Endodermal cell (in vitro differentiated cells): ENCODE results near the gene SYCP2. TPM values are rescaled to one million over a fixed set of nuclear protein-coding genes. Genes with fewer than 3 reads are reported as not detected.

Source experiments
- DNase-seq: peaks from one replicate; pipeline ENCODE4 v3.0.0-alpha.2; 2017
- H3K27ac ChIP-seq: 2 replicates; pipeline ENCODE4 v1.5.1; 2013; ENCODE audit warnings: mild to moderate bottlenecking, low read depth, low read length, moderate library complexity
- H3K27me3 ChIP-seq: 2 replicates; pipeline ENCODE4 v1.6.1; 2013; ENCODE audit warnings: mild to moderate bottlenecking, low read length, moderate library complexity; ENCODE audit not compliant: insufficient read depth, control insufficient read depth, poor library complexity, severe bottlenecking
- H3K36me3 ChIP-seq: 2 replicates; pipeline ENCODE4 v1.7.0; 2013; ENCODE audit warnings: mild to moderate bottlenecking, low read length, moderate library complexity; ENCODE audit not compliant: control insufficient read depth, insufficient read depth
- H3K4me1 ChIP-seq: one replicate; pipeline ENCODE4 v1.7.0; 2013; ENCODE audit warnings: low read length; ENCODE audit not compliant: control insufficient read depth, insufficient read depth
- H3K4me3 ChIP-seq: 2 replicates; pipeline ENCODE4 v1.5.1; 2013; ENCODE audit warnings: mild to moderate bottlenecking, low read length, moderate library complexity
- H3K9ac ChIP-seq: 2 replicates; pipeline ENCODE4 v1.6.1; 2013; ENCODE audit warnings: mild to moderate bottlenecking, low read length, moderate library complexity; ENCODE audit not compliant: poor library complexity, severe bottlenecking; ENCODE audit errors: extremely low read depth
- H3K9me3 ChIP-seq: 2 replicates; pipeline ENCODE4 v1.6.1; 2013; ENCODE audit warnings: mild to moderate bottlenecking, low read length, moderate library complexity; ENCODE audit not compliant: control insufficient read depth
- H3K27ac Mint-ChIP-seq: 2 replicates; pipeline ENCODE4 v1.8.0; 2020; ENCODE audit warnings: mixed read lengths
- H3K27me3 Mint-ChIP-seq: 2 replicates; pipeline ENCODE4 v1.8.0; 2021; ENCODE audit warnings: mild to moderate bottlenecking, mixed read lengths; ENCODE audit not compliant: insufficient read depth
- H3K36me3 Mint-ChIP-seq: 2 replicates; pipeline ENCODE4 v1.8.0; 2020; ENCODE audit warnings: low read depth, mixed read lengths
- H3K4me1 Mint-ChIP-seq: 2 replicates; pipeline ENCODE4 v1.8.0; 2020; ENCODE audit warnings: mixed read lengths
- H3K4me3 Mint-ChIP-seq: 2 replicates; pipeline ENCODE4 v1.8.0; 2020; ENCODE audit warnings: mild to moderate bottlenecking, moderate library complexity, mixed read lengths
- H3K9me3 Mint-ChIP-seq: 2 replicates; pipeline ENCODE4 v1.8.0; 2020; ENCODE audit warnings: mild to moderate bottlenecking, mixed read lengths
- CTCF ChIP-seq: fragments of 200-600 bp; sonication (generic); conservative IDR thresholded peaks from 2 replicates; pipeline ENCODE4 v1.5.0; 2021; ENCODE audit warnings: antibody characterized with exemption, mild to moderate bottlenecking
- WGBS, 2 experiments: methylation state at CpG; one replicate each; pipeline versions ENCODE4 v1.1.5 to v1.1.7; 2013; ENCODE audit warnings: missing lambda C conversion rate in 2 of 2, mixed read lengths in 1 of 2; ENCODE audit not compliant: insufficient coverage in 1 of 2, insufficient read length in 1 of 2; 5-methylcytosine and 5-hydroxymethylcytosine counted together
- total RNA-seq, 2 donors: library from RNA; stranded (reverse); fragmentation: NEBNext Ultra II Directional in 1 of 2; extraction: Animal tissue kit (Norgen Biotek cat#: 25700) in 1 of 2; gene quantifications; 2 replicates in 1 of 2; 3 replicates in 1 of 2; pipeline ENCODE4 v1.2.1, GENCODE V29; 2021

Gene SYCP2
- total RNA-seq, 2 donors from 2014 or later: 1.2 to 1.4 TPM

DNA sequence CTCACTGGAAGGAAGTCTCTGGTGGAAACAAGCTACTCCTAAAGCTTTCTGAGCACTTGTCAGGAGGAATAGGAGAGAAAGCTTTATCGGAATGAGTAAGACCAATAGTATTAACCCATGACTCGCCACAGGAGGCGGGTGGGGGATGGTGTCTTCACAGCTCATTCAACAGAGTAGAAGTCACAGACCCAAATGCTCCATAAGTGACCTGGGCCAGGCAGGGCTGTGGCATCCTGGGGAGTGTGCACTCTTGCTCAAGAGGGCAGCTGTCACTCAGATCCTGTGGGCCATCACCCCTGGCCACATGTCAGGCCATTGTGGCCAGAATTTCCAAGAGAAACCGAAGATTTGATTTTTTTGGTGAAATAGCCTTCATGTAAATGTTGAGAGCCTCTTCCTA lies 116.0 kb downstream of the SYCP2 start:
- no peaks in the 10 kb centered on the region for H3K36me3 Mint-ChIP-seq
- Histone ChIP-seq H3K36me3 (no peaks in the 10 kb centered on the region), H3K9me3 (peaks cover 7% of the 10 kb centered on the region), H3K27me3 (no peaks in the 10 kb centered on the region), H3K9ac (no peak overlapping the region), H3K4me3 (no peak overlapping the region), H3K4me1 (no peaks in the 10 kb centered on the region), H3K27ac (no peak overlapping the region)
- peak; percentile 57 for DNase-seq
- H3K4me1 Mint-ChIP-seq: peaks cover 4% of the 10 kb centered on the region
- no peak overlapping the region for H3K27ac Mint-ChIP-seq
- TF ChIP-seq CTCF: no peak
- H3K4me3 Mint-ChIP-seq: no peak overlapping the region
- peaks cover 4% of the 10 kb centered on the region for H3K27me3 Mint-ChIP-seq
- WGBS, 2 experiments: 87 to 90% methylated on average over 4 of the region's 4 CpGs
- H3K9me3 Mint-ChIP-seq: no peaks in the 10 kb centered on the region

- Mint-ChIP-seq H3K4me3 (no peak overlapping the region), H3K9me3 (no peaks in the 10 kb centered on the region), H3K27ac (no peak overlapping the region), H3K36me3 (no peaks in the 10 kb centered on the region), H3K27me3 (peaks cover 4% of the 10 kb centered on the region), H3K4me1 (peaks cover 4% of the 10 kb centered on the region)
- H3K9me3 ChIP-seq: peaks cover 7% of the 10 kb centered on the region
- no peak overlapping the region for H3K27ac ChIP-seq
- TF ChIP-seq CTCF: no peak
- no peak overlapping the region for H3K4me3 ChIP-seq
- no peaks in the 10 kb centered on the region for H3K36me3 ChIP-seq
- H3K27me3 ChIP-seq: no peaks in the 10 kb centered on the region
- no peak overlapping the region for H3K9ac ChIP-seq
- no peaks in the 10 kb centered on the region for H3K4me1 ChIP-seq
- WGBS, 2 experiments: 38 to 75% methylated on average over 1 to 4 of the region's 4 CpGs
- peak; percentile 33 for DNase-seq
These were observed 117.2 kb downstream of the SYCP2 start for GRCh38 chr20:59816146-59816738.

- no peak for TF ChIP-seq CTCF
- H3K9ac ChIP-seq: no peak overlapping the region
- Mint-ChIP-seq H3K4me1 (peaks cover 4% of the 10 kb centered on the region), H3K27ac (no peak overlapping the region), H3K9me3 (no peaks in the 10 kb centered on the region), H3K27me3 (peaks cover 3% of the 10 kb centered on the region), H3K36me3 (no peaks in the 10 kb centered on the region), H3K4me3 (no peak overlapping the region)
- H3K36me3 ChIP-seq: no peaks in the 10 kb centered on the region
- DNase-seq: peak; percentile 12
- H3K27ac ChIP-seq: no peak overlapping the region
- no peak overlapping the region for H3K4me3 ChIP-seq
- no peaks in the 10 kb centered on the region for H3K4me1 ChIP-seq
- WGBS, 2 experiments: 83 to 90% methylated on average over 5 to 8 of the region's 8 CpGs
- H3K27me3 ChIP-seq: no peaks in the 10 kb centered on the region
- peaks cover 7% of the 10 kb centered on the region for H3K9me3 ChIP-seq
These were observed 118.5 kb downstream of the SYCP2 start for GRCh38 chr20:59814840-59815340.
